A673 (cell line): ENCODE data around the gene CMTM2. TPM values are rescaled to one million over a fixed set of nuclear protein-coding genes. Genes with fewer than 3 reads are reported as not detected.

Source experiments
- BruUV-seq: library from RNA; stranded (reverse); fragments of 400-500 nt; replicated peaks from 2 replicates; lab custom pipeline; 2021; lab: Mats Ljungman, UMichigan
- CTCF ChIA-PET: fragments of 300-600 bp; sonication (Branson Sonifier 250); formaldehyde crosslinking; loops from one replicate; lab custom pipeline; 2022; ENCODE audit warnings: antibody characterized with exemption; lab: Charles Lee
- POLR2A ChIA-PET: fragments of 300-600 bp; sonication (Branson Sonifier 250); formaldehyde crosslinking; loops from one replicate; lab custom pipeline; 2022; ENCODE audit warnings: antibody characterized with exemption; ENCODE audit not compliant: low non-redundant PET; lab: Charles Lee
- DNase-seq: peaks from one replicate; pipeline ENCODE4 v3.0.0-alpha.2; 2015; ENCODE audit warnings: low spot score
- H3K27ac ChIP-seq: fragments of 200-600 bp; sonication (generic); 2 replicates; pipeline ENCODE4 v1.5.1; 2016; ENCODE audit warnings: mixed run types, low read depth, mild to moderate bottlenecking, mixed read lengths, antibody characterized with exemption, low read length; ENCODE audit not compliant: poor library complexity, severe bottlenecking
- H3K27me3 ChIP-seq: fragments of 200-600 bp; sonication (generic); replicated peaks from 2 replicates; pipeline ENCODE4 v1.6.1; 2017; ENCODE audit warnings: mixed run types, low read depth, mild to moderate bottlenecking, mixed read lengths, antibody characterized with exemption, low read length; ENCODE audit not compliant: insufficient read depth, poor library complexity
- H3K36me3 ChIP-seq: fragments of 200-600 bp; sonication (generic); 2 replicates; pipeline ENCODE4 v1.6.1; 2016; ENCODE audit warnings: mixed run types, mild to moderate bottlenecking, mixed read lengths, antibody characterized with exemption, low read length; ENCODE audit not compliant: insufficient read depth, poor library complexity, severe bottlenecking
- H3K4me1 ChIP-seq: fragments of 200-600 bp; sonication (generic); 2 replicates; pipeline ENCODE4 v1.6.1; 2017; ENCODE audit warnings: mixed run types, mild to moderate bottlenecking, mixed read lengths, antibody characterized with exemption, low read length; ENCODE audit not compliant: insufficient read depth, poor library complexity, severe bottlenecking
- H3K4me3 ChIP-seq: fragments of 200-600 bp; sonication (generic); 2 replicates; pipeline ENCODE4 v1.5.1; 2016; ENCODE audit warnings: low read depth, mixed run types, mild to moderate bottlenecking, mixed read lengths, low read length; ENCODE audit not compliant: poor library complexity, severe bottlenecking
- H3K9me3 ChIP-seq: fragments of 200-600 bp; sonication (generic); 2 replicates; pipeline ENCODE4 v1.6.1; 2016; ENCODE audit warnings: mixed run types, low read depth, mild to moderate bottlenecking, mixed read lengths, antibody characterized with exemption, low read length; ENCODE audit not compliant: poor library complexity, severe bottlenecking
- EZH2 ChIP-seq: fragments of 200-600 bp; sonication (generic); IDR thresholded peaks from 2 replicates; pipeline ENCODE4 v1.6.1; 2017; ENCODE audit warnings: borderline replicate concordance, low read depth, mild to moderate bottlenecking, mixed read lengths, antibody characterized with exemption, low read length; ENCODE audit not compliant: poor library complexity, severe bottlenecking
- intact Hi-C: fragments of 100-400 bp; cut with micrococcal nuclease; formaldehyde crosslinking; loops from one replicate; pipeline ENCODE4 v1.10.0; 2022; ENCODE audit not compliant: unreplicated experiment
- total RNA-seq: library from RNA; stranded (reverse); gene quantifications from 2 replicates; pipeline ENCODE4 v1.2.3, GENCODE V29; 2021
- TF ChIP-seq, protein P1 (sequence below): fragments of 300-800, 200-600 bp; sonication (generic); conservative IDR thresholded peaks from 2 replicates; pipeline ENCODE4 v1.5.1; 2017; ENCODE audit warnings: low read depth, mild to moderate bottlenecking, antibody characterized with exemption, low read length, moderate library complexity, mixed read lengths

CMTM2 gene
- total RNA-seq, 1 experiment from 2014 or later, result not detected

DNA sequence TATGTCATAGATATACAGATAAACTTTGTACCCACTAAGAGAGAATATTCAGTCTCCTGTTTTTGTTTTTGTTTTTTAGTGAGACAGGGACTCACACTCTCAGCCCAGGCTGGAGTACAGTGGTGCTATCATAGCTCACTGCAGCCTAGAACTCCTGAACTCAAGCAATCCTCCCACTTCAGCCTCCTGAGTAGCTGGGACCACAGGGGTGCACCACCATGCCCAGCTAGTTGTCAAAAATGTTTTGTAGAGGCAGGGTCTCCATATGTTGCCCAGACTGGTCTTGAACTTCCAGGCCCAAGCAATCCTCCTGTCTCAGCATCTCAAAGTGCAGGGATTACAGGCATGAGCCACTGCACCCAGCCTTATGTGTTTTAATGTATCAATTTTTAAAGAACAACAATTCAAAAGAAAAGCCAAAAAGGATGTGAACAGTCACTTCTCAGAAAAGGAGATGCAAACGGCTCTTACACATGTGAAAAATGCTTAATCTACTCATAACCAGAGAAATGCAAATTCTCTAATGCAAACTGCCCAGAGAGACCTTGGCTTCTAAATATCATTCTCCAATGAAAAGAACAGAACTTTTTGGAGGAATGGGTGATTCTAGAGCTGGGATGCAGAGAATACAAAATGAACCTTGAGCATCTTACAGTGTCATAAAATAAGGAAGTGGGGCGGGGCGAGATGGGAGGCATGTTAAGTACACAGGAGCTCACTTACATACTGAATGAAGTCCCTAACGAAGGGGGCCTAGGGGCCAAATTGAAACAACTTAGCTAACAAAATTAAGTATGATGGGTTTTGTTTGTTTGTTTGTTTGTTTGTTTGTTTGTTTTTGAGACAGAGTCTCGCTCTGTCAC, 18.0 kb downstream of the CMTM2 start:
- no peak overlapping the region for H3K4me3 ChIP-seq
- no peak for DNase-seq
- no peak for TF ChIP-seq EZH2
- TF ChIP-seq, protein P1, sequence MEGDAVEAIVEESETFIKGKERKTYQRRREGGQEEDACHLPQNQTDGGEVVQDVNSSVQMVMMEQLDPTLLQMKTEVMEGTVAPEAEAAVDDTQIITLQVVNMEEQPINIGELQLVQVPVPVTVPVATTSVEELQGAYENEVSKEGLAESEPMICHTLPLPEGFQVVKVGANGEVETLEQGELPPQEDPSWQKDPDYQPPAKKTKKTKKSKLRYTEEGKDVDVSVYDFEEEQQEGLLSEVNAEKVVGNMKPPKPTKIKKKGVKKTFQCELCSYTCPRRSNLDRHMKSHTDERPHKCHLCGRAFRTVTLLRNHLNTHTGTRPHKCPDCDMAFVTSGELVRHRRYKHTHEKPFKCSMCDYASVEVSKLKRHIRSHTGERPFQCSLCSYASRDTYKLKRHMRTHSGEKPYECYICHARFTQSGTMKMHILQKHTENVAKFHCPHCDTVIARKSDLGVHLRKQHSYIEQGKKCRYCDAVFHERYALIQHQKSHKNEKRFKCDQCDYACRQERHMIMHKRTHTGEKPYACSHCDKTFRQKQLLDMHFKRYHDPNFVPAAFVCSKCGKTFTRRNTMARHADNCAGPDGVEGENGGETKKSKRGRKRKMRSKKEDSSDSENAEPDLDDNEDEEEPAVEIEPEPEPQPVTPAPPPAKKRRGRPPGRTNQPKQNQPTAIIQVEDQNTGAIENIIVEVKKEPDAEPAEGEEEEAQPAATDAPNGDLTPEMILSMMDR, result no peak
- intact Hi-C loops, result no loop called here
- H3K9me3 ChIP-seq, result no peaks in the 10 kb centered on the region
- H3K36me3 ChIP-seq, result no peaks in the 10 kb centered on the region
- no peaks in the 10 kb centered on the region for H3K27me3 ChIP-seq
- H3K27ac ChIP-seq, result no peak overlapping the region
- no peaks in the 10 kb centered on the region for H3K4me1 ChIP-seq
- POLR2A ChIA-PET, result interaction anchor here (0.7 kb wide), 1 partner anchor 67 kb away, joined by 3 read pairs; no protein-coding TSS in a partner anchor
- BruUV-seq, result no TSS peak
- CTCF ChIA-PET, result no interaction called here

DNA sequence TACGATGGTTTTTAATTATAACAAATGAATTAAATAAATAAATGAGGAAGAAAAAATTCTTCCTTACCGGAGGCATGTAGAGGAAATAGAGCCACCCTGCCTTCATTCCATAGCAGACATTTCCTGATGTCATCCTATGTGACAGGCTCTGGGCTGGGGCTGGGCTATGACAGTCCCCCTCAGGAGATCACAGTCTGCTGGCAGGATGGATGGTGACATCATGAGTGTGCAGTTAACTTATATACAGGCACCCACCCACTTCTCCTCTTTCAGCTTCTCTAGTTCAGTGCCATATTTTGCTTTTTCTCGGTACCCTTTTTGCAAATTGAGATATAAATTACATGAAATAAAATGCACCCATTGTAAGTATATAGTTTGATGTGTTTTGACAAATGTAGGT, 18.8 kb downstream of the CMTM2 start:
- Histone ChIP-seq H3K36me3 (no peaks in the 10 kb centered on the region), H3K27me3 (no peaks in the 10 kb centered on the region), H3K4me1 (no peaks in the 10 kb centered on the region), H3K4me3 (no peak overlapping the region), H3K9me3 (no peaks in the 10 kb centered on the region), H3K27ac (no peak overlapping the region)
- TF ChIP-seq EZH2, result no peak
- TF ChIP-seq, protein P1, result no peak
- POLR2A ChIA-PET, result no interaction called here
- intact Hi-C loops, result no loop called here
- CTCF ChIA-PET, result interaction anchor here (0.6 kb wide), 1 partner anchor 11 kb away, joined by 3 read pairs; no protein-coding TSS in a partner anchor
- no peak for DNase-seq
- BruUV-seq, result no TSS peak

DNA sequence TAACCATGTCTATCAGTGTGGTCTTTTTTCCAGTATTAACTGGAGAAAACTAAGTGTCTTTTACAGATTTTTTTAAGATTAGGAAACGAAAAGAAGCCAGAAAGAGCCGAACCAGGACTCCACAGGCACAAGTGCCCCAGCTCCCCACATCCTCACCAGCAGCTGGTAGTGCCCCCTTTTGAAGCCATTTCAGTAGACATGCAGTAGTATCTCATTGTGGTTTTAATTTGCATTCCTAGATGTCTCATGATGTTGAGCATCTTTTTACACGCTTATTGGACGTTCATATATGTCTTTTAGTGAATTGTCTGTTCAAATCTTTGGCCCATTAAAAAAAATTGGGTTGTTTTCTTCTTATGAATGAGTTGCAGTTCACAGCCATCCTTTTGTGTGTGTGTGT, 20.5 kb downstream of the CMTM2 start:
- TF ChIP-seq EZH2, result no peak
- no peak overlapping the region for H3K4me3 ChIP-seq
- POLR2A ChIA-PET, result no interaction called here
- no peaks in the 10 kb centered on the region for H3K27me3 ChIP-seq
- DNase-seq, result no peak
- intact Hi-C loops, result no loop called here
- CTCF ChIA-PET, result interaction anchor here (0.7 kb wide), 1 partner anchor 469 kb away, joined by 4 read pairs; no protein-coding TSS in a partner anchor
- no peak overlapping the region for H3K27ac ChIP-seq
- H3K9me3 ChIP-seq, result no peaks in the 10 kb centered on the region
- no peaks in the 10 kb centered on the region for H3K36me3 ChIP-seq
- BruUV-seq, result no TSS peak
- H3K4me1 ChIP-seq, result peaks cover 7% of the 10 kb centered on the region
